Esophagus muscularis mucosa (tissue), 4 donors: ENCODE measurements around the gene PRTN3. TPM values are rescaled to one million over a fixed set of nuclear protein-coding genes. Genes with fewer than 3 reads are reported as not detected.
"Not testable (repeated sequence)": the region's sequence is repeated elsewhere in the genome, so short reads cannot be mapped to it uniquely, and the experiment has no call there.

Source experiments
- DNase-seq: peaks from one replicate; pipeline ENCODE4 v3.0.0-alpha.2; 2017; ENCODE audit errors: extremely low spot score
- H3K27ac ChIP-seq, 4 donors: fragments of 200-600 bp; sonication (generic); replicated peaks in 1 of 4; 1 replicate in 3 of 4; 2 replicates in 1 of 4; pipeline ENCODE4 v1.5.1; 2016 to 2019; ENCODE audit warnings: mild to moderate bottlenecking in 1 of 4
- H3K27me3 ChIP-seq, 4 donors: fragments of 200-600 bp; sonication (generic); one replicate each; pipeline versions ENCODE4 v1.5.1 to v1.6.0; 2016 to 2019
- H3K36me3 ChIP-seq, 4 donors: fragments of 200-600 bp; sonication (generic); one replicate each; pipeline ENCODE4 v1.5.1; 2016 to 2019
- H3K4me1 ChIP-seq, 4 donors: fragments of 200-600 bp; sonication (generic); one replicate each; pipeline ENCODE4 v1.5.1; 2016 to 2019
- H3K4me3 ChIP-seq, 4 donors: fragments of 200-600 bp; sonication (generic); 1 replicate in 2 of 4; 2 replicates in 2 of 4; pipeline ENCODE4 v1.5.1; 2016 to 2019; ENCODE audit warnings: mild to moderate bottlenecking in 4 of 4, moderate library complexity in 1 of 4
- H3K9me3 ChIP-seq, 4 donors: fragments of 200-600 bp; sonication (generic); 1 replicate in 3 of 4; 2 replicates in 1 of 4; pipeline ENCODE4 v1.5.1; 2016 to 2019
- EP300 ChIP-seq: sonication (generic); formaldehyde crosslinking; IDR thresholded peaks from one replicate; pipeline ENCODE4 v1.6.1; 2017; ENCODE audit warnings: antibody characterized with exemption
- POLR2A ChIP-seq: fragments of 450-650 bp; IDR thresholded peaks from one replicate; pipeline ENCODE4 v1.6.1; 2017; ENCODE audit warnings: antibody characterized with exemption, moderate library complexity, mild to moderate bottlenecking, low read depth
- POLR2AphosphoS5 ChIP-seq, 2 donors: sonication (generic); formaldehyde crosslinking; IDR thresholded peaks; one replicate each; pipeline ENCODE4 v1.6.1; 2017; ENCODE audit warnings: antibody characterized with exemption in 2 of 2
- whole genome bisulfite sequencing: methylation state at CpG from one replicate; pipeline ENCODE4 v1.1.5; 2018; 5-methylcytosine and 5-hydroxymethylcytosine counted together
- intact Hi-C: fragments of 100-400 bp; cut with DNase I; formaldehyde crosslinking; loops from one replicate; pipeline ENCODE4 v1.15.1; 2023
- total RNA-seq, 4 donors: library from RNA; depleted of rRNA; stranded (reverse); fragments of >200 nt; gene quantifications; one replicate each; pipeline versions ENCODE4 v1.1.0 to v1.2.1, GENCODE V29; 2016
- TF ChIP-seq, protein P1 (sequence below), 3 experiments: fragments of 200-600 bp in 2 of 3; fragments of 450-650 bp in 1 of 3; sonication (generic) in 2 of 3; IDR thresholded peaks; one replicate each; pipeline ENCODE4 v1.5.1; 2017 to 2019; ENCODE audit warnings: antibody characterized with exemption in 3 of 3, mild to moderate bottlenecking in 2 of 3, moderate library complexity in 1 of 3

The PRTN3 gene
- total RNA-seq, 4 donors from 2014 or later: 1.2 TPM; not detected in 3

DNA sequence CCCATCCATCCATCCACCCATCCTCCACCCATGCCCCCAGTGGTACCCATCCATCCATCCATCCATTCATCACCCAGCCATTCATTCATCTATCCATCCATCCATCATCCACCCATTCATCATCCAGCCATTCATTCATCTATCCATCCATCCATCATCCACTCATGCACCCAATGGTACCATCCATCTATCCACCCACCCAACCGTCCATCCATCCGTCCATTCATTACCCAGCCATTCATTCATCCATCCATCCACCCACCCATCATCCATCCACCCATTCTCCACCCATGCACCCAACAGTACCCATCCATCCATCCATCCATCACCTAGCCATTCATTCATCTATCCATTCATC is 24.3 kb upstream of the PRTN3 start:
- H3K4me3 ChIP-seq: no peak overlapping the region
- H3K27ac ChIP-seq: no peak overlapping the region
- peaks cover 0 to 8% (median 6%) of the 10 kb centered on the region in 4 donors for H3K27me3 ChIP-seq
- no peaks in the 10 kb centered on the region for H3K9me3 ChIP-seq
- H3K36me3 ChIP-seq: peaks cover 16 to 28% (median 21%) of the 10 kb centered on the region in 4 donors
- intact Hi-C loops: no loop called here
- DNase-seq: no peak
- H3K4me1 ChIP-seq: peaks cover 3 to 6% (median 5%) of the 10 kb centered on the region in 4 donors
- TF ChIP-seq POLR2A (no peak), POLR2AphosphoS5 (IDR thresholded peaks at IDR 0.05) (no peak), EP300 (no peak)
- TF ChIP-seq, protein P1, sequence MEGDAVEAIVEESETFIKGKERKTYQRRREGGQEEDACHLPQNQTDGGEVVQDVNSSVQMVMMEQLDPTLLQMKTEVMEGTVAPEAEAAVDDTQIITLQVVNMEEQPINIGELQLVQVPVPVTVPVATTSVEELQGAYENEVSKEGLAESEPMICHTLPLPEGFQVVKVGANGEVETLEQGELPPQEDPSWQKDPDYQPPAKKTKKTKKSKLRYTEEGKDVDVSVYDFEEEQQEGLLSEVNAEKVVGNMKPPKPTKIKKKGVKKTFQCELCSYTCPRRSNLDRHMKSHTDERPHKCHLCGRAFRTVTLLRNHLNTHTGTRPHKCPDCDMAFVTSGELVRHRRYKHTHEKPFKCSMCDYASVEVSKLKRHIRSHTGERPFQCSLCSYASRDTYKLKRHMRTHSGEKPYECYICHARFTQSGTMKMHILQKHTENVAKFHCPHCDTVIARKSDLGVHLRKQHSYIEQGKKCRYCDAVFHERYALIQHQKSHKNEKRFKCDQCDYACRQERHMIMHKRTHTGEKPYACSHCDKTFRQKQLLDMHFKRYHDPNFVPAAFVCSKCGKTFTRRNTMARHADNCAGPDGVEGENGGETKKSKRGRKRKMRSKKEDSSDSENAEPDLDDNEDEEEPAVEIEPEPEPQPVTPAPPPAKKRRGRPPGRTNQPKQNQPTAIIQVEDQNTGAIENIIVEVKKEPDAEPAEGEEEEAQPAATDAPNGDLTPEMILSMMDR (IDR thresholded peaks at IDR 0.05): no peak
- 90% methylated on average over 2 of the region's 2 CpGs for WGBS

DNA sequence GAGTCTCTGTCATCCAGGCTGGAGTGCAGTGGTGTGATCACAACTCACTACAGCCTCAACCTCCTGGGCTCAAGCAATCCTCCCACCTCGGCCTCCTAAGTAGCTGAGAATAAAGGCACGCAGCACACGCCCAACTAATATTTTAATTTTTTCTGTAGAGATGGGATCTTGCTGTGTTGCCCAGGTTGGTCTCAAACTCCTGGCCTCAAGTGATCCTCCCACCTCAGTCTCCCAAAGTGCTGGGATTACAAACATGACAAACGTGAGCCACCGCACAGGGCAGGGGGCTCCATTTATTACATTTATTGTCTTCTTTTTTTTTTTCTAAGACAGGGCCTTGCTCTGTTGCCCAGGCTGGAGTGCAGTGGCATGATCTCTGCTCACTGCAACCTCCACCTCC is 20.6 kb upstream of the PRTN3 start:
- H3K9me3 ChIP-seq, H3K36me3 ChIP-seq, H3K27ac ChIP-seq, DNase-seq, H3K4me3 ChIP-seq, intact Hi-C loops: not testable (repeated sequence)
- Histone ChIP-seq H3K27me3 (peaks cover 0 to 43% (median 24%) of the 10 kb centered on the region in 4 donors), H3K4me1 (peaks cover 16 to 21% (median 19%) of the 10 kb centered on the region in 4 donors)
- WGBS: 99% methylated on average over 5 of the region's 5 CpGs

DNA sequence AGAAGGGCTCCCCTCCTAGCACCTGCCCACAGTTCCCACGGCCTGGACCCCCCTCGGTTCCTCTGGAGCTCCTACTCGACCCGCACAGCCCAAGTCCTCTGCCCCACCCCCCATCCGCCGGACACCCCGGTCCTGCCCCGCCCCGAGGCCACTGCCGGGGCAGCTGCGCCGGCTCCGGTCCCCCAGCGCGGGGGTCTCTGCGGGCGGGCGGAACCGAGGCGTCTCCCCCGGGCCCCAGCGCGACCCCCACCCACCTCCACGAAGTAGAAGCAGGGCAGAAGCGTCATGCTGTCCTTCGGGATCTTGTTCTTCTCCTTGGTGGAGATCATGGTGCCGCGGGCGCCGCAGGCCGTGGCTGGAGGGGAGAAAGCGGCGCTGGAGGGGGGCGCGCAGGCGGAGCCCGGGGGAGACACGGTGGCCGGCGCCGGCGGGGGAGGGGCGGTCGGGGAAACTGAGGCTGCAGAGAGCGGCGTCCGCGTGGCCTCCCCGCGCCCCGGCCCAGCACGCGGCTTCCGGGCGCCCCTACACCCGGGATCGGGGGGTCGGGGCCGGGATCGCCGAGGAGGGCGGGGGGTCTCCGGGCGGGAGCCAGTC is 19.5 kb upstream of the PRTN3 start:
- DNase-seq: no peak

DNA sequence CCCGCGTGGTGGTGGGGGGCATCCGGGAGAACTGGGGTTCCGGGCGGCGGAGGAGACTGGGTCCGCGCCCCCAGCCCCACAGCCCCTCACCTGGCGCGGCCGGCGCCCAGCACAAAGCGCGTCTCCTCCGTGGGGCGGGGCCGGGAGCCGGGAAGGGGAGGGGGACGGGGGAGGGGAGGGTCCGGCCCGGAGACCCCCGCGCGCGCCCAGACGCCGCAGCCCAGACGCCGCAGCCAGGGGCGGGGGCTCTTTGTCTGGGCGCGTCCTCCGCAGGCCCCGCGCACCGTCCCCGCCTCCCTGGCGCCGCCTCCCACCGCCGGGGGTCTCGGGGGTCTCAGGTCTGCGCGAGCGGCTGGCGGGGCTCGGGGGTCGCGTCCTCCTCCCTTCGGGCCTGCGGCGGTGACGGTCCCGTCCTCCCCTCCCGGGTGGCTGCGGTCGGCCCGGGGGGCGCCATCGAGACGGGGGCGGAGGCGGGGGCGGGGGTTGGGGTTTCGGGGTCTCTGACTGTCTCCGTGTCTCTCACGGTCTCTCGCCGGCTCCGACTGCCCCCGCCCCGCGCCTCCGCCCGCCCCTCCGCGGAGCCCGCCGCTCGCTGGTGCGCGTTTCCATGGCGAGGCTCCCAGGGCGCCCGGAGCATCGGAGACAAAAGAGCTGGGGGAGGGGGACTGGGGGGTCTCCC is 18.8 kb upstream of the PRTN3 start, which contains the start of gene PLPPR3:
PLPPR3 (minus strand) TSS at position 131 of the 679 bp plus-strand sequence. CDS start 396 bp downstream, outside the sequence.
- Histone ChIP-seq H3K27me3 (peaks cover 0 to 44% (median 24%) of the 10 kb centered on the region in 4 donors), H3K36me3 (no peaks in the 10 kb centered on the region), H3K27ac (no peak within 1 kb of the TSS), H3K4me1 (peaks cover 16 to 21% (median 19%) of the 10 kb centered on the region in 4 donors), H3K4me3 (peak within 1 kb of the TSS; percentile 41 to 56 (median 46)), H3K9me3 (no peaks in the 10 kb centered on the region)
- no peak for DNase-seq
- intact Hi-C loops: no loop called here
- no peak for TF ChIP-seq EP300
- TF ChIP-seq POLR2A: no peak
- TF ChIP-seq, protein P1 (IDR thresholded peaks at IDR 0.05): no peak
- no peak for TF ChIP-seq POLR2AphosphoS5 (IDR thresholded peaks at IDR 0.05)
- WGBS: no CpG with 5 or more reads among the region's 86 CpGs

More for the DNA sequence above, 19.5 kb upstream of the PRTN3 start:
- Histone ChIP-seq H3K4me1 (peaks cover 16 to 21% (median 19%) of the 10 kb centered on the region in 4 donors), H3K27me3 (peaks cover 0 to 44% (median 24%) of the 10 kb centered on the region in 4 donors), H3K36me3 (no peaks in the 10 kb centered on the region), H3K27ac (no peak overlapping the region), H3K4me3 (peak overlapping the region; percentile 41 to 56 (median 46)), H3K9me3 (no peaks in the 10 kb centered on the region)
- intact Hi-C loops: no loop called here
- no CpG with 5 or more reads among the region's 64 CpGs for WGBS
- TF ChIP-seq POLR2A (no peak), EP300 (no peak), POLR2AphosphoS5 (IDR thresholded peaks at IDR 0.05) (no peak)
- TF ChIP-seq, protein P1 (IDR thresholded peaks at IDR 0.05): no peak

DNA sequence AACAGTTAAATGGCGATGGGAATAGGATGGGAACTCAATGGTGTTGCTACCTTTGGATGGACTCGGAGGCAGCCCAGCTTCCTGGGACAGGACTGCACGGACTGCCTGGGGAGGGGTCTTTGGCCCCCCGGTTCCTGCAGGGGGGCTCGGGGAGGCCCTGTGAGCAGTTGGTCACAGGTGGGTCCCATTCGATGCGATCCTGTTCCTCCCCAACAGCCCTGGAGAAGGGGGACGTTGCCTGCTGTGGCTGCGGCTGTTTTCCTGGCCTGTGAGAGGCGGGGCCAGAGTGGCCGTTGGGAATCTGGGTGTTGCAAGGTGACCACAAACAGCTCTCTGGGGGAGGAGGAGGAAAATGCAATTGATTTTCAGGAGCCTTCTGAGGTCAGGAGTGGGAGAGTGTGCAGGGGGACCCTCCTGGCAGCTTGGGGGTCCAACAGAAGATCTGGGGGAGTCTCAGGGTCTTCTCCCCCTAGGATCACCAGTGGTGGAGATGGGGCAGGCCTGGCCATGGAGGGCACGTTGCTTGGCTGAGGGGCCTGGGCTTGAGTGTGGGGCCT is 17.2 kb upstream of the PRTN3 start:
- intact Hi-C loops: no loop called here
- H3K27ac ChIP-seq: no peak overlapping the region
- TF ChIP-seq, protein P1 (IDR thresholded peaks at IDR 0.05): no peak
- TF ChIP-seq POLR2AphosphoS5 (IDR thresholded peaks at IDR 0.05) (no peak), EP300 (no peak), POLR2A (no peak)
- H3K36me3 ChIP-seq: no peaks in the 10 kb centered on the region
- DNase-seq: no peak
- H3K4me1 ChIP-seq: peaks cover 16 to 21% (median 19%) of the 10 kb centered on the region in 4 donors
- H3K4me3 ChIP-seq: no peak overlapping the region
- no peaks in the 10 kb centered on the region for H3K9me3 ChIP-seq
- 66% methylated on average over 10 of the region's 12 CpGs for WGBS
- peaks cover 0 to 59% (median 24%) of the 10 kb centered on the region in 4 donors for H3K27me3 ChIP-seq
